IMR-90 (cell line): Measurements from ENCODE around the gene C17orf107. TPM values are rescaled to one million over a fixed set of nuclear protein-coding genes. Genes with fewer than 3 reads are reported as not detected.

Experiments
- ATAC-seq: fragments of 200-7000 bp; cut with Tn5 transposase; 2 replicates; pipeline ENCODE4 v1.9.1; 2020; ENCODE audit warnings: low read depth, mild to moderate bottlenecking, moderate library complexity
- BruUV-seq: library from RNA; stranded (reverse); fragments of 400-500 nt; replicated peaks from 2 replicates; lab custom pipeline; 2021; lab: Mats Ljungman, UMichigan
- CTCF ChIA-PET: fragments of 300-600 bp; formaldehyde crosslinking; extraction: SDS; loops from one replicate; lab custom pipeline; 2021; ENCODE audit warnings: antibody characterized with exemption; lab: Yijun Ruan, JAX
- POLR2A ChIA-PET: fragments of 300-600 bp; sonication (Branson Sonifier 250); formaldehyde crosslinking; loops from one replicate; lab custom pipeline; 2022; ENCODE audit warnings: antibody characterized with exemption; ENCODE audit not compliant: unreplicated experiment; lab: Charles Lee
- DNase-seq: peaks from one replicate; pipeline ENCODE4 v3.0.0; 2013
- H2AFZ ChIP-seq: replicated peaks from 2 replicates; pipeline ENCODE3; 2013; ENCODE audit warnings: low read length, mild to moderate bottlenecking; ENCODE audit not compliant: poor library complexity
- H2AK5ac ChIP-seq: 2 replicates; pipeline ENCODE4 v1.6.1; 2013; ENCODE audit warnings: low read depth, low read length, inconsistent platforms
- H2AK9ac ChIP-seq: replicated peaks from 2 replicates; pipeline ENCODE3; 2013; ENCODE audit warnings: mild to moderate bottlenecking, low read depth, low read length, moderate library complexity; ENCODE audit not compliant: poor library complexity
- H2BK120ac ChIP-seq: 2 replicates; pipeline ENCODE4 v1.6.1; 2013; ENCODE audit warnings: low read depth, low read length, inconsistent platforms
- H2BK15ac ChIP-seq: 3 replicates; pipeline ENCODE4 v1.6.1; 2013; ENCODE audit warnings: low read depth, low read length, inconsistent platforms
- H2BK20ac ChIP-seq: 2 replicates; pipeline ENCODE4 v1.6.1; 2013; ENCODE audit warnings: low read depth, mild to moderate bottlenecking, inconsistent platforms, low read length, moderate library complexity
- H2BK5ac ChIP-seq: 2 replicates; pipeline ENCODE4 v1.6.1; 2013; ENCODE audit warnings: mild to moderate bottlenecking, low read depth, low read length, inconsistent platforms; ENCODE audit not compliant: poor library complexity, severe bottlenecking
- H3K14ac ChIP-seq: replicated peaks from 2 replicates; pipeline ENCODE4 v1.6.1; 2013; ENCODE audit warnings: low read depth, low read length, inconsistent platforms
- H3K18ac ChIP-seq: 2 replicates; pipeline ENCODE4 v1.6.1; 2013; ENCODE audit warnings: low read depth, low read length, control low read depth
- H3K23ac ChIP-seq: 2 replicates; pipeline ENCODE4 v1.6.1; 2013; ENCODE audit warnings: low read depth, low read length, inconsistent platforms
- H3K27ac ChIP-seq: 2 replicates; pipeline ENCODE4 v1.5.1; 2013; ENCODE audit warnings: mild to moderate bottlenecking, control low read depth, low read length; ENCODE audit not compliant: insufficient read depth
- H3K27me3 ChIP-seq: 2 replicates; pipeline ENCODE4 v1.6.1; 2013; ENCODE audit warnings: low read length; ENCODE audit not compliant: control insufficient read depth, insufficient read depth
- H3K36me3 ChIP-seq: 2 replicates; pipeline ENCODE4 v1.6.1; 2013; ENCODE audit warnings: low read length, mixed read lengths; ENCODE audit not compliant: control insufficient read depth, insufficient read depth
- H3K4ac ChIP-seq: 2 replicates; pipeline ENCODE4 v1.6.1; 2013; ENCODE audit warnings: low read depth, low read length, inconsistent platforms
- H3K4me1 ChIP-seq: 2 replicates; pipeline ENCODE4 v1.6.1; 2013; ENCODE audit warnings: low read length, mixed read lengths; ENCODE audit not compliant: control insufficient read depth, insufficient read depth
- H3K4me2 ChIP-seq: 2 replicates; pipeline ENCODE4 v1.6.1; 2013; ENCODE audit warnings: low read depth, mild to moderate bottlenecking, control low read depth, low read length, moderate library complexity
- H3K4me3 ChIP-seq: 2 replicates; pipeline ENCODE4 v1.5.1; 2013; ENCODE audit warnings: low read depth, mild to moderate bottlenecking, control low read depth, low read length, moderate library complexity; ENCODE audit not compliant: insufficient read depth
- H3K56ac ChIP-seq: 2 replicates; pipeline ENCODE4 v1.6.1; 2013; ENCODE audit warnings: low read length, inconsistent platforms; ENCODE audit not compliant: insufficient read depth; ENCODE audit errors: extremely low read depth
- H3K79me1 ChIP-seq, 2 experiments: 2 replicates each; pipeline ENCODE4 v1.6.1; 2013; ENCODE audit warnings: low read length in 2 of 2, inconsistent platforms in 1 of 2, low read depth in 1 of 2
- H3K9ac ChIP-seq: 2 replicates; pipeline ENCODE4 v1.6.1; 2013; ENCODE audit warnings: low read depth, low read length, control low read depth
- H3K9me1 ChIP-seq: 2 replicates; pipeline ENCODE4 v1.6.1; 2013; ENCODE audit warnings: low read length, inconsistent platforms; ENCODE audit not compliant: insufficient read depth
- H3K9me3 ChIP-seq: 2 replicates; pipeline ENCODE4 v1.6.1; 2013; ENCODE audit warnings: low read length; ENCODE audit not compliant: control insufficient read depth, insufficient read depth
- H4K20me1 ChIP-seq: 2 replicates; pipeline ENCODE4 v1.6.1; 2013; ENCODE audit warnings: low read length, inconsistent platforms; ENCODE audit not compliant: insufficient read depth
- H4K5ac ChIP-seq: 2 replicates; pipeline ENCODE4 v1.6.1; 2013; ENCODE audit warnings: mild to moderate bottlenecking, low read depth, low read length, control low read depth
- H4K8ac ChIP-seq, 2 experiments: 2 replicates each; pipeline ENCODE4 v1.6.1; 2013; ENCODE audit warnings: low read depth in 2 of 2, low read length in 2 of 2, control low read depth in 1 of 2, inconsistent platforms in 1 of 2
- H4K91ac ChIP-seq: 2 replicates; pipeline ENCODE4 v1.6.1; 2013; ENCODE audit warnings: low read depth, low read length, inconsistent platforms; ENCODE audit not compliant: insufficient read depth
- CEBPB ChIP-seq: IDR thresholded peaks from 2 replicates; pipeline ENCODE4 v1.6.1; 2012; ENCODE audit warnings: low read depth, low read length, improper control_type of control experiment
- FOS ChIP-seq: fragments of 150-350 bp; IDR thresholded peaks from 2 replicates; pipeline ENCODE4 v1.6.1; 2016; ENCODE audit warnings: low read depth, low read length
- MAZ ChIP-seq: IDR thresholded peaks from 2 replicates; pipeline ENCODE4 v1.6.1; 2012; ENCODE audit warnings: low read depth, mild to moderate bottlenecking, low read length, improper control_type of control experiment, moderate library complexity, borderline replicate concordance
- MXI1 ChIP-seq: IDR thresholded peaks from 2 replicates; pipeline ENCODE4 v1.6.1; 2012; ENCODE audit warnings: low read depth, mild to moderate bottlenecking, low read length, moderate library complexity, borderline replicate concordance
- NFE2L2 ChIP-seq: fragments of 150-350 bp; IDR thresholded peaks from 2 replicates; pipeline ENCODE4 v1.6.1; 2016; ENCODE audit warnings: low read depth, mild to moderate bottlenecking, low read length
- RAD21 ChIP-seq: IDR thresholded peaks from 2 replicates; pipeline ENCODE4 v1.6.1; 2012; ENCODE audit warnings: low read length, improper control_type of control experiment
- RCOR1 ChIP-seq: IDR thresholded peaks from 2 replicates; pipeline ENCODE4 v1.6.1; 2012; ENCODE audit warnings: mild to moderate bottlenecking, low read length, improper control_type of control experiment; ENCODE audit not compliant: insufficient replicate concordance
- USF2 ChIP-seq: fragments of 150-350 bp; IDR thresholded peaks from 2 replicates; pipeline ENCODE4 v1.6.1; 2017; ENCODE audit warnings: mild to moderate bottlenecking, antibody characterized with exemption, low read length, low read depth
- WGBS, 2 experiments: methylation state at CpG; one replicate each; pipeline versions ENCODE4 v1.1.5 to v1.1.7; 2013; ENCODE audit warnings: missing lambda C conversion rate in 2 of 2; ENCODE audit not compliant: insufficient read length in 1 of 2; ENCODE audit errors: extremely low coverage in 2 of 2; 5-methylcytosine and 5-hydroxymethylcytosine counted together
- dilution Hi-C: fragments of 300-500 bp; cut with HindIII; formaldehyde crosslinking; loops from one replicate; pipeline ENCODE4 v1.14.3; 2018; ENCODE audit warnings: low sequenced_read_pairs; ENCODE audit not compliant: unreplicated experiment
- in situ Hi-C: fragments of 300-500 bp; cut with MboI; formaldehyde crosslinking; loops from 3 replicates; pipeline ENCODE4 v1.14.3; 2019; ENCODE audit warnings: low sequenced_read_pairs, inconsistent platforms, mixed read lengths
- intact Hi-C: fragments of 100-400 bp; cut with micrococcal nuclease; formaldehyde crosslinking; loops from 2 replicates; pipeline ENCODE4 v1.10.0; 2022
- polyA plus RNA-seq, 3 experiments: library from polyadenylated mRNA; depleted of rRNA; stranded (reverse); fragments of >200 nt; gene quantifications; 2 replicates each; pipeline ENCODE4 v1.2.3, GENCODE V29; 2012; ENCODE audit warnings: low replicate concordance in 1 of 3
- total RNA-seq: library from RNA; depleted of rRNA; stranded (reverse); fragments of >200 nt; gene quantifications from 2 replicates; pipeline ENCODE4 v1.2.3, GENCODE V29; 2012

C17orf107 gene
- total and polyA plus RNA-seq, 2 of the 4 experiments (the other 2 are of a cell fraction) = 0.54 to 0.82 TPM

- no peaks in the 10 kb centered on the region for H3K27me3 ChIP-seq
- H2AK5ac ChIP-seq = no peak overlapping the region
- no peak overlapping the region for H3K4ac ChIP-seq
- H3K4me1 ChIP-seq = peaks cover 14% of the 10 kb centered on the region
- H4K91ac ChIP-seq = no peak overlapping the region
- peaks cover 19% of the 10 kb centered on the region; the same call in 1 of the 2 replicates for H4K20me1 ChIP-seq
- no TSS peak for BruUV-seq
- DNase-seq = no peak
- H2BK5ac ChIP-seq = no peak overlapping the region
- H3K18ac ChIP-seq = no peak overlapping the region
- no peak overlapping the region for H2BK20ac ChIP-seq
- no peak overlapping the region for H4K8ac ChIP-seq
- H3K36me3 ChIP-seq = peaks cover 26% of the 10 kb centered on the region
- CTCF ChIA-PET = no interaction called here
- H3K23ac ChIP-seq = no peak overlapping the region
- ATAC-seq = no peak
- no CpG with 5 or more reads among the region's 11 CpGs for WGBS, 2 experiments
- H2BK120ac ChIP-seq = no peak overlapping the region
- dilution Hi-C loops = no loop called here
- no peak overlapping the region for H3K9ac ChIP-seq
- H3K79me1 ChIP-seq = peaks cover 17 to 42% of the 10 kb centered on the region in 2 experiments; a peak in 3 of 4 replicates
- H2AK9ac ChIP-seq = no peak overlapping the region
- H3K27ac ChIP-seq = no peak overlapping the region
- no peak overlapping the region for H4K5ac ChIP-seq
- intact Hi-C loops = no loop called here
- in situ Hi-C loops = no loop called here
- POLR2A ChIA-PET = no interaction called here
- no peak for TF ChIP-seq MXI1
- TF ChIP-seq USF2 = no peak
- TF ChIP-seq RAD21 = no peak
- TF ChIP-seq NFE2L2 = no peak
- TF ChIP-seq RCOR1 = no peak
- no peak for TF ChIP-seq CEBPB
- no peak for TF ChIP-seq FOS
- TF ChIP-seq MAZ = no peak
- no peak overlapping the region; the same call in 1 of the 2 replicates for H3K4me2 ChIP-seq
- no peak overlapping the region for H3K14ac ChIP-seq
- H3K4me3 ChIP-seq = no peak overlapping the region
- no peak overlapping the region for H2AFZ ChIP-seq
- peaks cover 17% of the 10 kb centered on the region for H3K9me1 ChIP-seq
- no peak overlapping the region for H3K56ac ChIP-seq
- no peaks in the 10 kb centered on the region for H3K9me3 ChIP-seq
- no peak overlapping the region for H2BK15ac ChIP-seq
Observed at GRCh38 chr17:4938069-4938491, 38.7 kb downstream of the C17orf107 start.
